A673 (cell line): Measurements from ENCODE around the gene ATG7. TPM values are rescaled to one million over a fixed set of nuclear protein-coding genes. Genes with fewer than 3 reads are reported as not detected.
"Not testable (repeated sequence)": the region's sequence is repeated elsewhere in the genome, so short reads cannot be mapped to it uniquely, and the experiment has no call there.

Source experiments
- BruUV-seq: library from RNA; stranded (reverse); fragments of 400-500 nt; replicated peaks from 2 replicates; lab custom pipeline; 2021; lab: Mats Ljungman, UMichigan
- CTCF ChIA-PET: fragments of 300-600 bp; sonication (Branson Sonifier 250); formaldehyde crosslinking; loops from one replicate; lab custom pipeline; 2022; ENCODE audit warnings: antibody characterized with exemption; lab: Charles Lee
- POLR2A ChIA-PET: fragments of 300-600 bp; sonication (Branson Sonifier 250); formaldehyde crosslinking; loops from one replicate; lab custom pipeline; 2022; ENCODE audit warnings: antibody characterized with exemption; ENCODE audit not compliant: low non-redundant PET; lab: Charles Lee
- DNase-seq: peaks from one replicate; pipeline ENCODE4 v3.0.0-alpha.2; 2015; ENCODE audit warnings: low spot score
- H3K27ac ChIP-seq: fragments of 200-600 bp; sonication (generic); 2 replicates; pipeline ENCODE4 v1.5.1; 2016; ENCODE audit warnings: mixed run types, low read depth, mild to moderate bottlenecking, mixed read lengths, antibody characterized with exemption, low read length; ENCODE audit not compliant: poor library complexity, severe bottlenecking
- H3K27me3 ChIP-seq: fragments of 200-600 bp; sonication (generic); replicated peaks from 2 replicates; pipeline ENCODE4 v1.6.1; 2017; ENCODE audit warnings: mixed run types, low read depth, mild to moderate bottlenecking, mixed read lengths, antibody characterized with exemption, low read length; ENCODE audit not compliant: insufficient read depth, poor library complexity
- H3K36me3 ChIP-seq: fragments of 200-600 bp; sonication (generic); 2 replicates; pipeline ENCODE4 v1.6.1; 2016; ENCODE audit warnings: mixed run types, mild to moderate bottlenecking, mixed read lengths, antibody characterized with exemption, low read length; ENCODE audit not compliant: insufficient read depth, poor library complexity, severe bottlenecking
- H3K4me1 ChIP-seq: fragments of 200-600 bp; sonication (generic); 2 replicates; pipeline ENCODE4 v1.6.1; 2017; ENCODE audit warnings: mixed run types, mild to moderate bottlenecking, mixed read lengths, antibody characterized with exemption, low read length; ENCODE audit not compliant: insufficient read depth, poor library complexity, severe bottlenecking
- H3K4me3 ChIP-seq: fragments of 200-600 bp; sonication (generic); 2 replicates; pipeline ENCODE4 v1.5.1; 2016; ENCODE audit warnings: low read depth, mixed run types, mild to moderate bottlenecking, mixed read lengths, low read length; ENCODE audit not compliant: poor library complexity, severe bottlenecking
- H3K9me3 ChIP-seq: fragments of 200-600 bp; sonication (generic); 2 replicates; pipeline ENCODE4 v1.6.1; 2016; ENCODE audit warnings: mixed run types, low read depth, mild to moderate bottlenecking, mixed read lengths, antibody characterized with exemption, low read length; ENCODE audit not compliant: poor library complexity, severe bottlenecking
- CTCF ChIP-seq: fragments of 300-800, 200-600 bp; sonication (generic); conservative IDR thresholded peaks from 2 replicates; pipeline ENCODE4 v1.5.1; 2017; ENCODE audit warnings: low read depth, mild to moderate bottlenecking, antibody characterized with exemption, low read length, moderate library complexity, mixed read lengths
- EZH2 ChIP-seq: fragments of 200-600 bp; sonication (generic); IDR thresholded peaks from 2 replicates; pipeline ENCODE4 v1.6.1; 2017; ENCODE audit warnings: borderline replicate concordance, low read depth, mild to moderate bottlenecking, mixed read lengths, antibody characterized with exemption, low read length; ENCODE audit not compliant: poor library complexity, severe bottlenecking
- intact Hi-C: fragments of 100-400 bp; cut with micrococcal nuclease; formaldehyde crosslinking; loops from one replicate; pipeline ENCODE4 v1.10.0; 2022; ENCODE audit not compliant: unreplicated experiment
- total RNA-seq: library from RNA; stranded (reverse); gene quantifications from 2 replicates; pipeline ENCODE4 v1.2.3, GENCODE V29; 2021

ATG7 gene
- total RNA-seq, 1 experiment from 2014 or later = 30.9 TPM

- no peak for DNase-seq
- Histone ChIP-seq H3K4me1 (peaks cover 1% of the 10 kb centered on the region), H3K27ac (no peak overlapping the region), H3K27me3 (no peaks in the 10 kb centered on the region), H3K4me3 (no peak overlapping the region), H3K9me3 (peaks cover 11% of the 10 kb centered on the region), H3K36me3 (no peaks in the 10 kb centered on the region)
- TF ChIP-seq EZH2 (no peak), CTCF (no peak)
- no TSS peak for BruUV-seq
- intact Hi-C loops = no loop called here
- POLR2A ChIA-PET = no interaction called here
- CTCF ChIA-PET = no interaction called here
These were observed 133.1 kb downstream of the ATG7 start for GRCh38 chr3:11405323-11405722.

GRCh38 chr3:11407644-11408043, 135.4 kb downstream of the ATG7 start:
- CTCF ChIA-PET = no interaction called here
- no TSS peak for BruUV-seq
- H3K27me3 ChIP-seq = no peaks in the 10 kb centered on the region
- no peaks in the 10 kb centered on the region for H3K4me1 ChIP-seq
- no peaks in the 10 kb centered on the region for H3K36me3 ChIP-seq
- peaks cover 11% of the 10 kb centered on the region for H3K9me3 ChIP-seq
- intact Hi-C loops = no loop called here
- DNase-seq = no peak
- no peak overlapping the region for H3K27ac ChIP-seq
- TF ChIP-seq EZH2 = no peak
- TF ChIP-seq CTCF = no peak
- POLR2A ChIA-PET = no interaction called here
- no peak overlapping the region for H3K4me3 ChIP-seq

- H3K4me1 ChIP-seq, H3K27ac ChIP-seq, POLR2A ChIA-PET, H3K27me3 ChIP-seq, CTCF ChIA-PET, H3K4me3 ChIP-seq, intact Hi-C loops, DNase-seq, BruUV-seq, H3K36me3 ChIP-seq: not testable (repeated sequence)
- peaks cover 11% of the 10 kb centered on the region for H3K9me3 ChIP-seq
These were observed 136.2 kb downstream of the ATG7 start for GRCh38 chr3:11408324-11408859.

GRCh38 chr3:11410564-11410963, 138.4 kb downstream of the ATG7 start:
- H3K4me3 ChIP-seq = no peak overlapping the region
- ChIA-PET POLR2A (no interaction called here), CTCF (no interaction called here)

More at GRCh38 chr3:11410564-11410963, 138.4 kb downstream of the ATG7 start:
- no peaks in the 10 kb centered on the region for H3K4me1 ChIP-seq
- H3K27ac ChIP-seq = no peak overlapping the region
- DNase-seq = no peak
- H3K9me3 ChIP-seq = peaks cover 15% of the 10 kb centered on the region
- BruUV-seq = no TSS peak
- H3K36me3 ChIP-seq = no peaks in the 10 kb centered on the region
- no peak for TF ChIP-seq CTCF
- no peak for TF ChIP-seq EZH2
- intact Hi-C loops = no loop called here
- no peaks in the 10 kb centered on the region for H3K27me3 ChIP-seq
